GM12878 (cell line): ENCODE data around the gene NCAN.

ENCODE experiments used
- KAT2A ChIP-seq: conservative IDR thresholded peaks from 2 replicates; pipeline ENCODE4 v1.6.1; 2011; ENCODE audit warnings: low read depth, low read length; ENCODE audit not compliant: control insufficient read depth
- TF ChIP-seq, protein P1 (sequence below): IDR thresholded peaks from 2 replicates; pipeline ENCODE4 v1.6.1; 2012; ENCODE audit warnings: low read depth, low read length, improper control_type of control experiment
- TF ChIP-seq, protein P2 (sequence below), 3 experiments: IDR thresholded peaks in 2 of 3; conservative IDR thresholded peaks in 1 of 3; 2 replicates each; pipeline ENCODE4 v1.5.1; 2011; ENCODE audit warnings: low read depth in 3 of 3, low read length in 3 of 3, mild to moderate bottlenecking in 3 of 3, control low read depth in 2 of 3, moderate library complexity in 2 of 3, inconsistent platforms in 1 of 3, mixed read lengths in 1 of 3; ENCODE audit not compliant: control insufficient read depth in 2 of 3, insufficient read depth in 1 of 3; ENCODE audit errors: extremely low read depth in 1 of 3

DNA sequence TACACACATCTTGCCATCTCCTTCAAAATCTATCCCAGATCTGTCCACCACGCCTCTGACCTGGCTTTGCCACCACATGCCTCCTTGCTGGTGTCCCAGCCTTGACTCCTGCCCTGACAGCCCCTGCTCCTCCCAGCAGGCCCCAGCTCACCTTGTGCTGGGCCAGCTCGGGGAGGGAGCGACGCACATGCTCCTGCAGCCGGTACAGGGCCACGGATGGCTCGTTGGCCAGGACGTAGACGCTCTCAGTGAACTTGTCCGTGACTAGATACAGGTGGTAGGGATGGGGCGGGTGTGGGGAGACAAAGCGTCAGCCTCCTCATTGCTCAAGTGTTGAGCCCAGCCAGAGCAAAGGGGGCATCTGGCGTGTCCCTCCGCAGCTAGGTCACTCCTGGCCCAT lies 25.0 kb upstream of the NCAN start:
- TF ChIP-seq, protein P1, sequence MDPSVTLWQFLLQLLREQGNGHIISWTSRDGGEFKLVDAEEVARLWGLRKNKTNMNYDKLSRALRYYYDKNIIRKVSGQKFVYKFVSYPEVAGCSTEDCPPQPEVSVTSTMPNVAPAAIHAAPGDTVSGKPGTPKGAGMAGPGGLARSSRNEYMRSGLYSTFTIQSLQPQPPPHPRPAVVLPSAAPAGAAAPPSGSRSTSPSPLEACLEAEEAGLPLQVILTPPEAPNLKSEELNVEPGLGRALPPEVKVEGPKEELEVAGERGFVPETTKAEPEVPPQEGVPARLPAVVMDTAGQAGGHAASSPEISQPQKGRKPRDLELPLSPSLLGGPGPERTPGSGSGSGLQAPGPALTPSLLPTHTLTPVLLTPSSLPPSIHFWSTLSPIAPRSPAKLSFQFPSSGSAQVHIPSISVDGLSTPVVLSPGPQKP, result no peak
- no peak for TF ChIP-seq KAT2A
- TF ChIP-seq, protein P2, sequence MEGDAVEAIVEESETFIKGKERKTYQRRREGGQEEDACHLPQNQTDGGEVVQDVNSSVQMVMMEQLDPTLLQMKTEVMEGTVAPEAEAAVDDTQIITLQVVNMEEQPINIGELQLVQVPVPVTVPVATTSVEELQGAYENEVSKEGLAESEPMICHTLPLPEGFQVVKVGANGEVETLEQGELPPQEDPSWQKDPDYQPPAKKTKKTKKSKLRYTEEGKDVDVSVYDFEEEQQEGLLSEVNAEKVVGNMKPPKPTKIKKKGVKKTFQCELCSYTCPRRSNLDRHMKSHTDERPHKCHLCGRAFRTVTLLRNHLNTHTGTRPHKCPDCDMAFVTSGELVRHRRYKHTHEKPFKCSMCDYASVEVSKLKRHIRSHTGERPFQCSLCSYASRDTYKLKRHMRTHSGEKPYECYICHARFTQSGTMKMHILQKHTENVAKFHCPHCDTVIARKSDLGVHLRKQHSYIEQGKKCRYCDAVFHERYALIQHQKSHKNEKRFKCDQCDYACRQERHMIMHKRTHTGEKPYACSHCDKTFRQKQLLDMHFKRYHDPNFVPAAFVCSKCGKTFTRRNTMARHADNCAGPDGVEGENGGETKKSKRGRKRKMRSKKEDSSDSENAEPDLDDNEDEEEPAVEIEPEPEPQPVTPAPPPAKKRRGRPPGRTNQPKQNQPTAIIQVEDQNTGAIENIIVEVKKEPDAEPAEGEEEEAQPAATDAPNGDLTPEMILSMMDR (IDR thresholded peaks at IDR 0.05 in 2 of 3, conservative IDR thresholded peaks at IDR 0.05 in 1 of 3; ENCODE audit: control insufficient read depth in 2 of 3, extremely low read depth in 1 of 3, insufficient read depth in 1 of 3, low read depth in 3 of 3, low read length in 3 of 3), result no peak
